GM12878 (cell line): ENCODE measurements around the gene PCDHGA10. TPM values are rescaled to one million over a fixed set of nuclear protein-coding genes. Genes with fewer than 3 reads are reported as not detected.

Source experiments
- ATAC-seq: fragments of 200-7000 bp; cut with Tn5 transposase; 3 replicates; pipeline ENCODE4 v1.9.1; 2020; ENCODE audit warnings: mild to moderate bottlenecking, moderate library complexity
- BruUV-seq: library from RNA; stranded (reverse); fragments of 400-500 nt; replicated peaks from 2 replicates; lab custom pipeline; 2021; lab: Mats Ljungman, UMichigan
- CTCF ChIA-PET: fragments of 300-600 bp; sonication (Branson Sonifier 250); formaldehyde crosslinking; extraction: SDS; loops from one replicate; lab custom pipeline; 2021; ENCODE audit warnings: inconsistent platforms; lab: Yijun Ruan, JAX
- POLR2A ChIA-PET: fragments of 350-600 bp; formaldehyde crosslinking; extraction: SDS; loops from one replicate; lab custom pipeline; 2021; ENCODE audit warnings: inconsistent platforms; lab: Charles Lee
- RAD21 ChIA-PET: fragments of 300-600 bp; sonication (Branson Sonifier 250); formaldehyde crosslinking; loops from one replicate; lab custom pipeline; 2023; ENCODE audit warnings: antibody characterized with exemption; ENCODE audit not compliant: unreplicated experiment; lab: Charles Lee
- SMC1A ChIA-PET: fragments of 300-600 bp; sonication (Branson Sonifier 250); formaldehyde crosslinking; loops from one replicate; lab custom pipeline; 2023; ENCODE audit not compliant: unreplicated experiment, uncharacterized antibody; lab: Charles Lee
- DNase-seq: peaks from one replicate; pipeline ENCODE4 v3.0.0-alpha.2; 2011; ENCODE audit warnings: low read depth, low spot score
- FAIRE-seq: peaks from 3 replicates; lab custom pipeline; 2011; peaks lifted over from hg19 to GRCh38; lab: Jason Lieb, UNC
- H2AFZ ChIP-seq: 2 replicates; pipeline ENCODE4 v1.6.0; 2011; ENCODE audit warnings: low read depth, low read length, control low read depth; ENCODE audit not compliant: control insufficient read depth
- H3K27ac ChIP-seq: 2 replicates; pipeline ENCODE4 v1.5.1; 2011; ENCODE audit warnings: control low read depth; ENCODE audit not compliant: control insufficient read depth, insufficient read depth
- H3K27me3 ChIP-seq, 2 experiments: replicated peaks in 1 of 2; 2 replicates each; pipeline versions ENCODE4 v1.6.0 to v1.6.1; 2011; ENCODE audit warnings: low read length in 1 of 2; ENCODE audit not compliant: control insufficient read depth in 2 of 2, insufficient read depth in 2 of 2
- H3K36me3 ChIP-seq, 2 experiments: 2 replicates each; pipeline ENCODE4 v1.5.1; 2011; ENCODE audit warnings: low read length in 1 of 2; ENCODE audit not compliant: control insufficient read depth in 2 of 2, insufficient read depth in 2 of 2
- H3K4me1 ChIP-seq: 2 replicates; pipeline ENCODE4 v1.6.1; 2011; ENCODE audit warnings: mild to moderate bottlenecking, low read length, moderate library complexity, mixed read lengths; ENCODE audit not compliant: control insufficient read depth, insufficient read depth
- H3K4me2 ChIP-seq: 2 replicates; pipeline ENCODE4 v1.6.0; 2011; ENCODE audit warnings: control low read depth; ENCODE audit not compliant: control insufficient read depth, insufficient read depth
- H3K4me3 ChIP-seq: fragments of 200-600 bp; sonication (generic); 2 replicates; pipeline ENCODE4 v1.5.1; 2016
- H3K79me2 ChIP-seq: 2 replicates; pipeline ENCODE4 v1.6.0; 2011; ENCODE audit warnings: low read length; ENCODE audit not compliant: control insufficient read depth, insufficient read depth
- H3K9ac ChIP-seq: 2 replicates; pipeline ENCODE4 v1.8.0; 2011; ENCODE audit warnings: low read length, control low read depth, mixed read lengths; ENCODE audit not compliant: control insufficient read depth, insufficient read depth
- H3K9me3 ChIP-seq: replicated peaks from 3 replicates; pipeline ENCODE4 v1.5.1; 2011; ENCODE audit warnings: mild to moderate bottlenecking, low read length; ENCODE audit not compliant: control insufficient read depth, insufficient read depth
- H4K20me1 ChIP-seq: 2 replicates; pipeline ENCODE4 v1.6.0; 2011; ENCODE audit not compliant: control insufficient read depth, insufficient read depth
- BHLHE40 ChIP-seq, 2 experiments: fragments of 450-650 bp in 1 of 2; IDR thresholded peaks; 2 replicates each; pipeline ENCODE4 v1.6.1; 2011 to 2017; ENCODE audit warnings: low read depth in 2 of 2, borderline replicate concordance in 1 of 2, improper control_type of control experiment in 1 of 2, low read length in 1 of 2, mild to moderate bottlenecking in 1 of 2
- FOXM1 ChIP-seq: IDR thresholded peaks from 2 replicates; pipeline ENCODE4 v1.6.1; 2012; ENCODE audit warnings: low read depth, mild to moderate bottlenecking, inconsistent platforms, low read length, moderate library complexity
- GATAD2B ChIP-seq: fragments of 450-650 bp; conservative IDR thresholded peaks from 2 replicates; pipeline ENCODE4 v1.6.1; 2017; ENCODE audit warnings: low read depth, mild to moderate bottlenecking, moderate library complexity
- NRF1 ChIP-seq: conservative IDR thresholded peaks from 2 replicates; pipeline ENCODE4 v1.6.1; 2011; ENCODE audit warnings: mild to moderate bottlenecking, low read depth, low read length, improper control_type of control experiment
- RAD21 ChIP-seq: IDR thresholded peaks from 2 replicates; pipeline ENCODE4 v1.6.1; 2011; ENCODE audit warnings: mild to moderate bottlenecking, low read depth, low read length, moderate library complexity; ENCODE audit not compliant: insufficient read depth
- RBBP5 ChIP-seq: fragments of 200-600 bp; sonication (generic); conservative IDR thresholded peaks from 2 replicates; pipeline ENCODE4 v1.6.1; 2016
- RUNX3 ChIP-seq: IDR thresholded peaks from 2 replicates; pipeline ENCODE4 v1.6.1; 2012; ENCODE audit warnings: low read length, inconsistent platforms
- TBL1XR1 ChIP-seq: IDR thresholded peaks from 2 replicates; pipeline ENCODE4 v1.6.1; 2012; ENCODE audit warnings: low read depth, low read length, improper control_type of control experiment
- WGBS: methylation state at CpG from one replicate; pipeline ENCODE4 v1.1.6; 2016; ENCODE audit warnings: low lambda C conversion rate; ENCODE audit not compliant: insufficient replicate concordance, insufficient coverage; ENCODE audit errors: missing lambda C conversion rate; 5-methylcytosine and 5-hydroxymethylcytosine counted together
- in situ Hi-C: fragments of 300-500 bp; cut with MboI; formaldehyde crosslinking; loops from 9 replicates; pipeline ENCODE4 v1.14.3; 2018; ENCODE audit warnings: mixed read lengths
- intact Hi-C: fragments of 100-400 bp; cut with micrococcal nuclease; formaldehyde crosslinking; loops from one replicate; pipeline ENCODE4 v1.14.2; 2022; ENCODE audit not compliant: unreplicated experiment
- polyA plus RNA-seq, 11 experiments: library from polyadenylated mRNA; depleted of rRNA in 4 of 11; unstranded in 6 of 11; stranded (reverse) in 5 of 11; fragments of >200 nt; fragmentation: Nextera tagmentation in 4 of 11; fragmentation: Illumina TruSeq in 1 of 11; extraction: Ambion mirVana in 4 of 11; extraction: Trizol in 1 of 11; gene quantifications; 1 replicate in 1 of 11; 2 replicates in 10 of 11; pipeline versions ENCODE4 v1.2.1 to v1.2.3, GENCODE V29; 2011 to 2016; ENCODE audit warnings: inconsistent platforms in 2 of 11, missing spikeins in 2 of 11, low read depth in 1 of 11
- total RNA-seq, 4 experiments: library from RNA; depleted of rRNA in 3 of 4; stranded (reverse); fragments of >200 nt in 3 of 4; fragmentation: Illumina TruSeq in 1 of 4; extraction: Trizol in 1 of 4; gene quantifications; 2 replicates each; pipeline versions ENCODE4 v1.2.1 to v1.2.3, GENCODE V29; 2013 to 2021
- TF ChIP-seq, protein P1 (sequence below): IDR thresholded peaks from 2 replicates; pipeline ENCODE4 v1.6.1; 2012; ENCODE audit warnings: low read length, inconsistent platforms
- TF ChIP-seq, protein P2 (sequence below): fragments of 450-650 bp; IDR thresholded peaks from 2 replicates; pipeline ENCODE4 v1.6.1; 2017; ENCODE audit warnings: borderline replicate concordance
- TF ChIP-seq, protein P3 (sequence below): fragments of 450-650 bp; IDR thresholded peaks from 2 replicates; pipeline ENCODE4 v1.6.1; 2018; ENCODE audit warnings: mild to moderate bottlenecking, low read depth, moderate library complexity; ENCODE audit not compliant: partially characterized antibody
- TF ChIP-seq, protein P4 (sequence below): fragments of 450-650 bp; IDR thresholded peaks from 2 replicates; pipeline ENCODE4 v1.6.1; 2016; ENCODE audit warnings: mild to moderate bottlenecking, moderate library complexity, borderline replicate concordance

The PCDHGA10 gene
- total and polyA plus RNA-seq, 10 of the 15 experiments (the other 5 are each of a cell fraction or from before 2014, with no cell fraction given), result 0.39 to 2.2 (median 1.1) TPM

DNA sequence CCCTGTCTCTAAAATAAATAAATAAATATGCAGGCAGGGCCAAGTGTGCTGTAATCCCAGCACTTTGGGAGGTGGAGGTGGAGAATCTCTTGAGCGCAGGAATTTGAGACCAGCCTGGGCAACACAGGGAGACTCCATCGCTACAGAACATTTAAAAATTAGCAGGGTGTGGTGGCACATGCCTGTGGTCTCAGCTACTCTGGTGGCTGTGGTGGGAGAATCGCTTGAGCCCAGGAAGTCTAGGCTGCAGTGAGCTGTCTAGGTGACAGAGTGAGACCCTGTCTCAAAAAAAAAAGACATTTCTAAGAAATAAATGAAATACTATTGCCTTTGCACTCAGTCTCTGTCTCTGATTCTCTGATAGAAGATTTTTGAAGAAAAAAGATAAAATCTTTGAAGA is 1.2 kb upstream of the PCDHGA10 start:
- in situ Hi-C loops (no loop called here), intact Hi-C loops (no loop called here)
- Histone ChIP-seq H3K36me3 (no peaks in the 10 kb centered on the region), H3K4me3 (no peak overlapping the region), H3K27ac (no peak overlapping the region), H4K20me1 (no peaks in the 10 kb centered on the region), H3K4me1 (no peaks in the 10 kb centered on the region; the same call in 1 of the 2 replicates), H3K4me2 (no peak overlapping the region), H3K9ac (no peak overlapping the region), H2AFZ (no peak overlapping the region), H3K27me3 (peaks cover 0 to 1% of the 10 kb centered on the region in 2 experiments; a peak in 1 of 4 replicates), H3K79me2 (no peaks in the 10 kb centered on the region), H3K9me3 (peaks cover 13% of the 10 kb centered on the region; the same call in 2 of the 3 replicates)
- no TSS peak for BruUV-seq
- WGBS, result 96% methylated on average over 3 of the region's 3 CpGs
- ATAC-seq, result no peak
- SMC1A ChIA-PET, result interaction anchor here (2.9 kb wide), 1 partner anchor 10 kb away, joined by 14 read pairs; the partner anchor contains the start of gene PCDHGA11
- POLR2A ChIA-PET, result no interaction called here
- RAD21 ChIA-PET, result interaction anchor here (0.6 kb wide), 1 partner anchor 41 kb away, joined by 3 read pairs; the partner anchor contains the start of gene PCDHGB3
- DNase-seq, result no peak
- CTCF ChIA-PET, result interaction anchor here (1.0 to 4.8 kb wide), 5 partner anchors 10 to 102 kb away, joined by 4 to 41 read pairs (median 27); partner anchors contain the start of genes PCDHGA11, PCDHGA12, PCDHGB3 and PCDHGC3
- TF ChIP-seq FOXM1 (no peak), NRF1 (no peak), RUNX3 (no peak), GATAD2B (no peak), RAD21 (no peak), BHLHE40 (IDR thresholded peaks at IDR 0.05; ENCODE audit: borderline replicate concordance in 1 of 2, low read depth in 2 of 2, low read length in 1 of 2) (no peak), TBL1XR1 (no peak), RBBP5 (no peak)
- TF ChIP-seq, protein P1, sequence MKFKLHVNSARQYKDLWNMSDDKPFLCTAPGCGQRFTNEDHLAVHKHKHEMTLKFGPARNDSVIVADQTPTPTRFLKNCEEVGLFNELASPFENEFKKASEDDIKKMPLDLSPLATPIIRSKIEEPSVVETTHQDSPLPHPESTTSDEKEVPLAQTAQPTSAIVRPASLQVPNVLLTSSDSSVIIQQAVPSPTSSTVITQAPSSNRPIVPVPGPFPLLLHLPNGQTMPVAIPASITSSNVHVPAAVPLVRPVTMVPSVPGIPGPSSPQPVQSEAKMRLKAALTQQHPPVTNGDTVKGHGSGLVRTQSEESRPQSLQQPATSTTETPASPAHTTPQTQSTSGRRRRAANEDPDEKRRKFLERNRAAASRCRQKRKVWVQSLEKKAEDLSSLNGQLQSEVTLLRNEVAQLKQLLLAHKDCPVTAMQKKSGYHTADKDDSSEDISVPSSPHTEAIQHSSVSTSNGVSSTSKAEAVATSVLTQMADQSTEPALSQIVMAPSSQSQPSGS, result no peak
- TF ChIP-seq, protein P2, sequence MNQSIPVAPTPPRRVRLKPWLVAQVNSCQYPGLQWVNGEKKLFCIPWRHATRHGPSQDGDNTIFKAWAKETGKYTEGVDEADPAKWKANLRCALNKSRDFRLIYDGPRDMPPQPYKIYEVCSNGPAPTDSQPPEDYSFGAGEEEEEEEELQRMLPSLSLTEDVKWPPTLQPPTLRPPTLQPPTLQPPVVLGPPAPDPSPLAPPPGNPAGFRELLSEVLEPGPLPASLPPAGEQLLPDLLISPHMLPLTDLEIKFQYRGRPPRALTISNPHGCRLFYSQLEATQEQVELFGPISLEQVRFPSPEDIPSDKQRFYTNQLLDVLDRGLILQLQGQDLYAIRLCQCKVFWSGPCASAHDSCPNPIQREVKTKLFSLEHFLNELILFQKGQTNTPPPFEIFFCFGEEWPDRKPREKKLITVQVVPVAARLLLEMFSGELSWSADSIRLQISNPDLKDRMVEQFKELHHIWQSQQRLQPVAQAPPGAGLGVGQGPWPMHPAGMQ, result no peak
- TF ChIP-seq, protein P3, sequence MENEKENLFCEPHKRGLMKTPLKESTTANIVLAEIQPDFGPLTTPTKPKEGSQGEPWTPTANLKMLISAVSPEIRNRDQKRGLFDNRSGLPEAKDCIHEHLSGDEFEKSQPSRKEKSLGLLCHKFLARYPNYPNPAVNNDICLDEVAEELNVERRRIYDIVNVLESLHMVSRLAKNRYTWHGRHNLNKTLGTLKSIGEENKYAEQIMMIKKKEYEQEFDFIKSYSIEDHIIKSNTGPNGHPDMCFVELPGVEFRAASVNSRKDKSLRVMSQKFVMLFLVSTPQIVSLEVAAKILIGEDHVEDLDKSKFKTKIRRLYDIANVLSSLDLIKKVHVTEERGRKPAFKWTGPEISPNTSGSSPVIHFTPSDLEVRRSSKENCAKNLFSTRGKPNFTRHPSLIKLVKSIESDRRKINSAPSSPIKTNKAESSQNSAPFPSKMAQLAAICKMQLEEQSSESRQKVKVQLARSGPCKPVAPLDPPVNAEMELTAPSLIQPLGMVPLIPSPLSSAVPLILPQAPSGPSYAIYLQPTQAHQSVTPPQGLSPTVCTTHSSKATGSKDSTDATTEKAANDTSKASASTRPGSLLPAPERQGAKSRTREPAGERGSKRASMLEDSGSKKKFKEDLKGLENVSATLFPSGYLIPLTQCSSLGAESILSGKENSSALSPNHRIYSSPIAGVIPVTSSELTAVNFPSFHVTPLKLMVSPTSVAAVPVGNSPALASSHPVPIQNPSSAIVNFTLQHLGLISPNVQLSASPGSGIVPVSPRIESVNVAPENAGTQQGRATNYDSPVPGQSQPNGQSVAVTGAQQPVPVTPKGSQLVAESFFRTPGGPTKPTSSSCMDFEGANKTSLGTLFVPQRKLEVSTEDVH, result no peak
- TF ChIP-seq, protein P4, sequence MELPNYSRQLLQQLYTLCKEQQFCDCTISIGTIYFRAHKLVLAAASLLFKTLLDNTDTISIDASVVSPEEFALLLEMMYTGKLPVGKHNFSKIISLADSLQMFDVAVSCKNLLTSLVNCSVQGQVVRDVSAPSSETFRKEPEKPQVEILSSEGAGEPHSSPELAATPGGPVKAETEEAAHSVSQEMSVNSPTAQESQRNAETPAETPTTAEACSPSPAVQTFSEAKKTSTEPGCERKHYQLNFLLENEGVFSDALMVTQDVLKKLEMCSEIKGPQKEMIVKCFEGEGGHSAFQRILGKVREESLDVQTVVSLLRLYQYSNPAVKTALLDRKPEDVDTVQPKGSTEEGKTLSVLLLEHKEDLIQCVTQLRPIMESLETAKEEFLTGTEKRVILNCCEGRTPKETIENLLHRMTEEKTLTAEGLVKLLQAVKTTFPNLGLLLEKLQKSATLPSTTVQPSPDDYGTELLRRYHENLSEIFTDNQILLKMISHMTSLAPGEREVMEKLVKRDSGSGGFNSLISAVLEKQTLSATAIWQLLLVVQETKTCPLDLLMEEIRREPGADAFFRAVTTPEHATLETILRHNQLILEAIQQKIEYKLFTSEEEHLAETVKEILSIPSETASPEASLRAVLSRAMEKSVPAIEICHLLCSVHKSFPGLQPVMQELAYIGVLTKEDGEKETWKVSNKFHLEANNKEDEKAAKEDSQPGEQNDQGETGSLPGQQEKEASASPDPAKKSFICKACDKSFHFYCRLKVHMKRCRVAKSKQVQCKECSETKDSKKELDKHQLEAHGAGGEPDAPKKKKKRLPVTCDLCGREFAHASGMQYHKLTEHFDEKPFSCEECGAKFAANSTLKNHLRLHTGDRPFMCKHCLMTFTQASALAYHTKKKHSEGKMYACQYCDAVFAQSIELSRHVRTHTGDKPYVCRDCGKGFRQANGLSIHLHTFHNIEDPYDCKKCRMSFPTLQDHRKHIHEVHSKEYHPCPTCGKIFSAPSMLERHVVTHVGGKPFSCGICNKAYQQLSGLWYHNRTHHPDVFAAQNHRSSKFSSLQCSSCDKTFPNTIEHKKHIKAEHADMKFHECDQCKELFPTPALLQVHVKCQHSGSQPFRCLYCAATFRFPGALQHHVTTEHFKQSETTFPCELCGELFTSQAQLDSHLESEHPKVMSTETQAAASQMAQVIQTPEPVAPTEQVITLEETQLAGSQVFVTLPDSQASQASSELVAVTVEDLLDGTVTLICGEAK, result no peak
- FAIRE-seq, result no peak
